ENCODE results near the gene BMP2.

DNA sequence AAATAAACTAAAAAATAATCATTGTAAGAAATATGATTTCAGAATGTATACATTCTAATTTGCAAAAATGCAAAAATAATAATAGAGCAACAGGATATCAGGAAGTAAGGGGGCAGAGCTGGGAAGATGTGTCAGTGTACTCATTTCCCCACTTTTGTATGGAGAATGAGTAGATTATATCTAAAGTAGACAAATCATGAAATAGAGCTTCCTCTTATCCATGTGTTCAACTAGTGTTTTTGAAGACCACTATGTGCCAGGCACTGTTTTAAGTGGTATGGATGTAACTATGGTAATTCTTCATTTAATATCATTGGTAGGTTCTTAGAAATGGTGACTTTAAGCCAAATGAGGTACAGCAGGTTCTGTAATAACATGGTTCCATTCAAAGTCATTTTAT is 17.0 kb upstream of the BMP2 start:
- TF ChIP-seq, protein P1, sequence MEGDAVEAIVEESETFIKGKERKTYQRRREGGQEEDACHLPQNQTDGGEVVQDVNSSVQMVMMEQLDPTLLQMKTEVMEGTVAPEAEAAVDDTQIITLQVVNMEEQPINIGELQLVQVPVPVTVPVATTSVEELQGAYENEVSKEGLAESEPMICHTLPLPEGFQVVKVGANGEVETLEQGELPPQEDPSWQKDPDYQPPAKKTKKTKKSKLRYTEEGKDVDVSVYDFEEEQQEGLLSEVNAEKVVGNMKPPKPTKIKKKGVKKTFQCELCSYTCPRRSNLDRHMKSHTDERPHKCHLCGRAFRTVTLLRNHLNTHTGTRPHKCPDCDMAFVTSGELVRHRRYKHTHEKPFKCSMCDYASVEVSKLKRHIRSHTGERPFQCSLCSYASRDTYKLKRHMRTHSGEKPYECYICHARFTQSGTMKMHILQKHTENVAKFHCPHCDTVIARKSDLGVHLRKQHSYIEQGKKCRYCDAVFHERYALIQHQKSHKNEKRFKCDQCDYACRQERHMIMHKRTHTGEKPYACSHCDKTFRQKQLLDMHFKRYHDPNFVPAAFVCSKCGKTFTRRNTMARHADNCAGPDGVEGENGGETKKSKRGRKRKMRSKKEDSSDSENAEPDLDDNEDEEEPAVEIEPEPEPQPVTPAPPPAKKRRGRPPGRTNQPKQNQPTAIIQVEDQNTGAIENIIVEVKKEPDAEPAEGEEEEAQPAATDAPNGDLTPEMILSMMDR (IDR thresholded peaks at IDR 0.05): no peak
- TF ChIP-seq POLR2A (IDR thresholded peaks at IDR 0.05): no peak

Measured in testis (tissue), 2 donors.